Transverse colon (tissue), 4 donors: ENCODE measurements around the gene OLFML2A.

Experiments used
- EP300 ChIP-seq: sonication (generic); formaldehyde crosslinking; IDR thresholded peaks from one replicate; pipeline ENCODE4 v1.6.1; 2017; ENCODE audit warnings: antibody characterized with exemption, low read depth
- POLR2A ChIP-seq: fragments of 450-650 bp; IDR thresholded peaks from one replicate; pipeline ENCODE4 v1.6.1; 2016; ENCODE audit warnings: antibody characterized with exemption, mild to moderate bottlenecking, moderate library complexity
- POLR2AphosphoS5 ChIP-seq, 3 donors: sonication (generic); formaldehyde crosslinking; IDR thresholded peaks; one replicate each; pipeline ENCODE4 v1.6.1; 2016; ENCODE audit warnings: antibody characterized with exemption in 3 of 3
- TF ChIP-seq, protein P1 (sequence below), 5 experiments: fragments of 200-600 bp in 3 of 5; fragments of 450-650 bp in 2 of 5; sonication (generic) in 3 of 5; IDR thresholded peaks; 1 replicate in 2 of 5; 2 replicates in 3 of 5; pipeline ENCODE4 v1.5.1; 2016 to 2017; ENCODE audit warnings: antibody characterized with exemption in 5 of 5, inconsistent platforms in 3 of 5, mild to moderate bottlenecking in 2 of 5, moderate library complexity in 1 of 5

GRCh38 chr9:124828489-124829333 lies 51.8 kb downstream of the OLFML2A start:
- TF ChIP-seq, protein P1, sequence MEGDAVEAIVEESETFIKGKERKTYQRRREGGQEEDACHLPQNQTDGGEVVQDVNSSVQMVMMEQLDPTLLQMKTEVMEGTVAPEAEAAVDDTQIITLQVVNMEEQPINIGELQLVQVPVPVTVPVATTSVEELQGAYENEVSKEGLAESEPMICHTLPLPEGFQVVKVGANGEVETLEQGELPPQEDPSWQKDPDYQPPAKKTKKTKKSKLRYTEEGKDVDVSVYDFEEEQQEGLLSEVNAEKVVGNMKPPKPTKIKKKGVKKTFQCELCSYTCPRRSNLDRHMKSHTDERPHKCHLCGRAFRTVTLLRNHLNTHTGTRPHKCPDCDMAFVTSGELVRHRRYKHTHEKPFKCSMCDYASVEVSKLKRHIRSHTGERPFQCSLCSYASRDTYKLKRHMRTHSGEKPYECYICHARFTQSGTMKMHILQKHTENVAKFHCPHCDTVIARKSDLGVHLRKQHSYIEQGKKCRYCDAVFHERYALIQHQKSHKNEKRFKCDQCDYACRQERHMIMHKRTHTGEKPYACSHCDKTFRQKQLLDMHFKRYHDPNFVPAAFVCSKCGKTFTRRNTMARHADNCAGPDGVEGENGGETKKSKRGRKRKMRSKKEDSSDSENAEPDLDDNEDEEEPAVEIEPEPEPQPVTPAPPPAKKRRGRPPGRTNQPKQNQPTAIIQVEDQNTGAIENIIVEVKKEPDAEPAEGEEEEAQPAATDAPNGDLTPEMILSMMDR (IDR thresholded peaks at IDR 0.05) = no peak
- no peak for TF ChIP-seq POLR2A
- no peak for TF ChIP-seq POLR2AphosphoS5 (IDR thresholded peaks at IDR 0.05)
- no peak for TF ChIP-seq EP300
